Astrocyte of the cerebellum (primary cell): ENCODE data around the gene ECHDC3.

Experiments
- DNase-seq: peaks from one replicate; pipeline ENCODE4 v3.0.0-alpha.2; 2011; ENCODE audit warnings: low read depth
- H3K4me3 ChIP-seq: 2 replicates; pipeline ENCODE4 v1.5.1; 2011; ENCODE audit warnings: mild to moderate bottlenecking, low read depth, low read length, moderate library complexity
- CTCF ChIP-seq: IDR thresholded peaks from 2 replicates; pipeline ENCODE4 v1.5.1; 2012; ENCODE audit warnings: low read length, low read depth, moderate library complexity, mild to moderate bottlenecking; ENCODE audit errors: missing control alignments
- in situ Hi-C: cut with HindIII; loops from 2 replicates; pipeline ENCODE4 v1.10.0; 2017; ENCODE audit warnings: low sequenced_read_pairs

ECHDC3 gene

GRCh38 chr10:11757821-11758463 is 15.8 kb downstream of the ECHDC3 start:
- DNase-seq = peak; percentile 62
- TF ChIP-seq CTCF = peak; percentile 89
- in situ Hi-C loops = no loop called here
- H3K4me3 ChIP-seq = no peak overlapping the region

- no peak for DNase-seq
- in situ Hi-C loops = no loop called here
- no peak for TF ChIP-seq CTCF
- H3K4me3 ChIP-seq = no peak overlapping the region
Observed at GRCh38 chr10:11758527-11759236, 16.5 kb downstream of the ECHDC3 start.

GRCh38 chr10:11759347-11759746 is 17.2 kb downstream of the ECHDC3 start:
- no peak for TF ChIP-seq CTCF
- DNase-seq = no peak
- H3K4me3 ChIP-seq = no peak overlapping the region
- in situ Hi-C loops = no loop called here

- TF ChIP-seq CTCF = no peak
- no peak for DNase-seq
- H3K4me3 ChIP-seq = no peak overlapping the region
- in situ Hi-C loops = no loop called here
Observed at GRCh38 chr10:11760151-11760550, 18.0 kb downstream of the ECHDC3 start.

- no peak for TF ChIP-seq CTCF
- in situ Hi-C loops = no loop called here
- H3K4me3 ChIP-seq = no peak overlapping the region
- no peak for DNase-seq
Observed at GRCh38 chr10:11760861-11761260, 18.7 kb downstream of the ECHDC3 start.

- DNase-seq = no peak
- no peak overlapping the region for H3K4me3 ChIP-seq
- TF ChIP-seq CTCF = no peak
- in situ Hi-C loops = no loop called here
Observed at GRCh38 chr10:11761431-11761830, 19.2 kb downstream of the ECHDC3 start.
